GM12878 (cell line): ENCODE results near the gene KIF25. TPM values are rescaled to one million over a fixed set of nuclear protein-coding genes. Genes with fewer than 3 reads are reported as not detected.

Experiments
- ATAC-seq: fragments of 200-7000 bp; cut with Tn5 transposase; 3 replicates; pipeline ENCODE4 v1.9.1; 2020; ENCODE audit warnings: mild to moderate bottlenecking, moderate library complexity
- BruUV-seq: library from RNA; stranded (reverse); fragments of 400-500 nt; replicated peaks from 2 replicates; lab custom pipeline; 2021; lab: Mats Ljungman, UMichigan
- CTCF ChIA-PET: fragments of 300-600 bp; sonication (Branson Sonifier 250); formaldehyde crosslinking; extraction: SDS; loops from one replicate; lab custom pipeline; 2021; ENCODE audit warnings: inconsistent platforms; lab: Yijun Ruan, JAX
- POLR2A ChIA-PET: fragments of 350-600 bp; formaldehyde crosslinking; extraction: SDS; loops from one replicate; lab custom pipeline; 2021; ENCODE audit warnings: inconsistent platforms; lab: Charles Lee
- RAD21 ChIA-PET: fragments of 300-600 bp; sonication (Branson Sonifier 250); formaldehyde crosslinking; loops from one replicate; lab custom pipeline; 2023; ENCODE audit warnings: antibody characterized with exemption; ENCODE audit not compliant: unreplicated experiment; lab: Charles Lee
- SMC1A ChIA-PET: fragments of 300-600 bp; sonication (Branson Sonifier 250); formaldehyde crosslinking; loops from one replicate; lab custom pipeline; 2023; ENCODE audit not compliant: unreplicated experiment, uncharacterized antibody; lab: Charles Lee
- DNase-seq: peaks from one replicate; pipeline ENCODE4 v3.0.0-alpha.2; 2011; ENCODE audit warnings: low read depth, low spot score
- FAIRE-seq: peaks from 3 replicates; lab custom pipeline; 2011; peaks lifted over from hg19 to GRCh38; lab: Jason Lieb, UNC
- H2AFZ ChIP-seq: 2 replicates; pipeline ENCODE4 v1.6.0; 2011; ENCODE audit warnings: low read depth, low read length, control low read depth; ENCODE audit not compliant: control insufficient read depth
- H3K27ac ChIP-seq: 2 replicates; pipeline ENCODE4 v1.5.1; 2011; ENCODE audit warnings: control low read depth; ENCODE audit not compliant: control insufficient read depth, insufficient read depth
- H3K27me3 ChIP-seq, 2 experiments: replicated peaks in 1 of 2; 2 replicates each; pipeline versions ENCODE4 v1.6.0 to v1.6.1; 2011; ENCODE audit warnings: low read length in 1 of 2; ENCODE audit not compliant: control insufficient read depth in 2 of 2, insufficient read depth in 2 of 2
- H3K36me3 ChIP-seq, 2 experiments: 2 replicates each; pipeline ENCODE4 v1.5.1; 2011; ENCODE audit warnings: low read length in 1 of 2; ENCODE audit not compliant: control insufficient read depth in 2 of 2, insufficient read depth in 2 of 2
- H3K4me1 ChIP-seq: 2 replicates; pipeline ENCODE4 v1.6.1; 2011; ENCODE audit warnings: mild to moderate bottlenecking, low read length, moderate library complexity, mixed read lengths; ENCODE audit not compliant: control insufficient read depth, insufficient read depth
- H3K4me2 ChIP-seq: 2 replicates; pipeline ENCODE4 v1.6.0; 2011; ENCODE audit warnings: control low read depth; ENCODE audit not compliant: control insufficient read depth, insufficient read depth
- H3K4me3 ChIP-seq: fragments of 200-600 bp; sonication (generic); 2 replicates; pipeline ENCODE4 v1.5.1; 2016
- H3K79me2 ChIP-seq: 2 replicates; pipeline ENCODE4 v1.6.0; 2011; ENCODE audit warnings: low read length; ENCODE audit not compliant: control insufficient read depth, insufficient read depth
- H3K9ac ChIP-seq: 2 replicates; pipeline ENCODE4 v1.8.0; 2011; ENCODE audit warnings: low read length, control low read depth, mixed read lengths; ENCODE audit not compliant: control insufficient read depth, insufficient read depth
- H3K9me3 ChIP-seq: replicated peaks from 3 replicates; pipeline ENCODE4 v1.5.1; 2011; ENCODE audit warnings: mild to moderate bottlenecking, low read length; ENCODE audit not compliant: control insufficient read depth, insufficient read depth
- H4K20me1 ChIP-seq: 2 replicates; pipeline ENCODE4 v1.6.0; 2011; ENCODE audit not compliant: control insufficient read depth, insufficient read depth
- CEBPB ChIP-seq, 2 experiments: fragments of 150-350 bp in 1 of 2; IDR thresholded peaks; 2 replicates each; pipeline ENCODE4 v1.6.1; 2012 to 2014; ENCODE audit warnings: low read depth in 2 of 2, low read length in 2 of 2, borderline replicate concordance in 1 of 2, inconsistent platforms in 1 of 2
- CEBPZ ChIP-seq: fragments of 150-350 bp; IDR thresholded peaks from 2 replicates; pipeline ENCODE4 v1.6.1; 2016; ENCODE audit warnings: low read depth, low read length
- CREB1 ChIP-seq: IDR thresholded peaks from 2 replicates; pipeline ENCODE4 v1.6.1; 2012; ENCODE audit warnings: low read depth, mild to moderate bottlenecking, inconsistent platforms
- ZBTB33 ChIP-seq: fragments of 450-650 bp; IDR thresholded peaks from 2 replicates; pipeline ENCODE4 v1.6.1; 2017; ENCODE audit warnings: mild to moderate bottlenecking
- WGBS: methylation state at CpG from one replicate; pipeline ENCODE4 v1.1.6; 2016; ENCODE audit warnings: low lambda C conversion rate; ENCODE audit not compliant: insufficient replicate concordance, insufficient coverage; ENCODE audit errors: missing lambda C conversion rate; 5-methylcytosine and 5-hydroxymethylcytosine counted together
- in situ Hi-C: fragments of 300-500 bp; cut with MboI; formaldehyde crosslinking; loops from 9 replicates; pipeline ENCODE4 v1.14.3; 2018; ENCODE audit warnings: mixed read lengths
- intact Hi-C: fragments of 100-400 bp; cut with micrococcal nuclease; formaldehyde crosslinking; loops from one replicate; pipeline ENCODE4 v1.14.2; 2022; ENCODE audit not compliant: unreplicated experiment
- polyA plus RNA-seq, 11 experiments: library from polyadenylated mRNA; depleted of rRNA in 4 of 11; unstranded in 6 of 11; stranded (reverse) in 5 of 11; fragments of >200 nt; fragmentation: Nextera tagmentation in 4 of 11; fragmentation: Illumina TruSeq in 1 of 11; extraction: Ambion mirVana in 4 of 11; extraction: Trizol in 1 of 11; gene quantifications; 1 replicate in 1 of 11; 2 replicates in 10 of 11; pipeline versions ENCODE4 v1.2.1 to v1.2.3, GENCODE V29; 2011 to 2016; ENCODE audit warnings: inconsistent platforms in 2 of 11, missing spikeins in 2 of 11, low read depth in 1 of 11
- total RNA-seq, 4 experiments: library from RNA; depleted of rRNA in 3 of 4; stranded (reverse); fragments of >200 nt in 3 of 4; fragmentation: Illumina TruSeq in 1 of 4; extraction: Trizol in 1 of 4; gene quantifications; 2 replicates each; pipeline versions ENCODE4 v1.2.1 to v1.2.3, GENCODE V29; 2013 to 2021

The KIF25 gene
- total and polyA plus RNA-seq, 10 of the 15 experiments (the other 5 are each of a cell fraction or from before 2014, with no cell fraction given) = not detected

DNA sequence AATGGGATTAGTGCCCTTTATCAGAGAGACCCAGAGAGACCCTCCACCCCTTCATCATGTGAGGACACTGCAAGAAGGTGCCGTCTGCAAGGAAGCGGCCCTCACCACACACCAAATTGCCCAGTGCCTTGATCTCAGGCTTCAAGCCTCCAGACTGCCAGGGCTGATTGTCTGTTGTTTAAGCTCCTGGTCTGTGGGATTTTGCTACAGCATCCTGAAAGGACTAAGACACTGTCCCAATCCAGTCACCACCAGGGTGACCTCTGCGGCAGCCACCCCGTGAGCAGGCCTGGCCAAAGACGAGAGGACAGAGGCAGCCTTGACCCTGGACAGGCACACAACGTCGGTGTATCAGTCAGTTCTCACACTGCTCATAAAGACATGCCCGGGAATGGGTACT is 95.1 kb downstream of the KIF25 start:
- no peak overlapping the region for H3K4me2 ChIP-seq
- H3K4me1 ChIP-seq = no peaks in the 10 kb centered on the region
- ATAC-seq (no peak), FAIRE-seq (no peak), DNase-seq (no peak)
- WGBS = 41% methylated on average over 8 of the region's 8 CpGs
- H3K79me2 ChIP-seq = no peaks in the 10 kb centered on the region
- no peaks in the 10 kb centered on the region for H3K36me3 ChIP-seq
- in situ Hi-C loops (no loop called here), intact Hi-C loops (no loop called here)
- H3K4me3 ChIP-seq = no peak overlapping the region
- TF ChIP-seq CEBPZ (no peak), CREB1 (no peak), ZBTB33 (no peak), CEBPB (IDR thresholded peaks at IDR 0.05; ENCODE audit: borderline replicate concordance in 1 of 2, low read depth in 2 of 2, low read length in 2 of 2) (no peak)
- H4K20me1 ChIP-seq = no peaks in the 10 kb centered on the region
- H3K27me3 ChIP-seq = no peaks in the 10 kb centered on the region
- no peak overlapping the region for H3K27ac ChIP-seq
- RAD21 ChIA-PET = no interaction called here
- H3K9ac ChIP-seq = no peak overlapping the region
- H2AFZ ChIP-seq = no peak overlapping the region
- SMC1A ChIA-PET = no interaction called here
- CTCF ChIA-PET = no interaction called here
- no peaks in the 10 kb centered on the region; the same call in 2 of the 3 replicates for H3K9me3 ChIP-seq
- POLR2A ChIA-PET = no interaction called here
- no TSS peak for BruUV-seq
